ENCODE data around the gene RTKN2.

Gene RTKN2

DNA sequence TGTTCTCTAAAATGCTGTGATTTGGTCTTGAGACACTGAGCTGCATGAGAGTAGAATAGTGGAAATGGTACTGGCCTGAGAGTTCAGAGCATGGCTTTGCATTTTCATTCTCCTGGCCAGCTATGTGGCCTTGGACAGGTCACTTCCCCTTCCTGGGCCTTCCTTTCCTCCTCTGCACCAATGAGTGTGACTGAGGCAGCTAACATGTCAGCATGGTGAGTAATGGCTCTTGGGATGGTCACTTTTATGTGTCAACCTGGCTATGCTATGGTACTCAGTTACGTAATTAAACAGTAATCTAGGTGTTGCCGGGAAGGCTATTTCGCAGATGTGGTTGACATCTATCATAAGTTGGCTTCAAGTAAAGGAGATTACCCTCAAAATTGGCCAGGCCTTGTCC lies 109.3 kb downstream of the RTKN2 start:
- ATAC-seq, result no peak
- TF ChIP-seq ZNF565 (CRISPR knock-in tag; conservative IDR thresholded peaks at IDR 0.05; ENCODE audit: low read depth) (no peak), ARNTL (CRISPR knock-in tag; IDR thresholded peaks at IDR 0.05; ENCODE audit: borderline replicate concordance, low read depth) (no peak), TOX (CRISPR knock-in tag; IDR thresholded peaks at IDR 0.05; ENCODE audit: borderline replicate concordance) (no peak), TCF4 (CRISPR knock-in tag; IDR thresholded peaks at IDR 0.05; ENCODE audit: borderline replicate concordance) (no peak), ZNF8 (CRISPR knock-in tag; IDR thresholded peaks at IDR 0.05) (no peak), ISL1 (CRISPR knock-in tag; IDR thresholded peaks at IDR 0.05) (no peak), POU6F1 (CRISPR knock-in tag; IDR thresholded peaks at IDR 0.05; ENCODE audit: borderline replicate concordance, low read depth) (no peak), OSR1 (CRISPR knock-in tag; IDR thresholded peaks at IDR 0.05) (no peak), RARB (CRISPR knock-in tag; IDR thresholded peaks at IDR 0.05) (no peak), ZFP30 (CRISPR knock-in tag; IDR thresholded peaks at IDR 0.05) (no peak), ZNF70 (CRISPR knock-in tag; IDR thresholded peaks at IDR 0.05) (no peak)
- TF ChIP-seq, protein P1, sequence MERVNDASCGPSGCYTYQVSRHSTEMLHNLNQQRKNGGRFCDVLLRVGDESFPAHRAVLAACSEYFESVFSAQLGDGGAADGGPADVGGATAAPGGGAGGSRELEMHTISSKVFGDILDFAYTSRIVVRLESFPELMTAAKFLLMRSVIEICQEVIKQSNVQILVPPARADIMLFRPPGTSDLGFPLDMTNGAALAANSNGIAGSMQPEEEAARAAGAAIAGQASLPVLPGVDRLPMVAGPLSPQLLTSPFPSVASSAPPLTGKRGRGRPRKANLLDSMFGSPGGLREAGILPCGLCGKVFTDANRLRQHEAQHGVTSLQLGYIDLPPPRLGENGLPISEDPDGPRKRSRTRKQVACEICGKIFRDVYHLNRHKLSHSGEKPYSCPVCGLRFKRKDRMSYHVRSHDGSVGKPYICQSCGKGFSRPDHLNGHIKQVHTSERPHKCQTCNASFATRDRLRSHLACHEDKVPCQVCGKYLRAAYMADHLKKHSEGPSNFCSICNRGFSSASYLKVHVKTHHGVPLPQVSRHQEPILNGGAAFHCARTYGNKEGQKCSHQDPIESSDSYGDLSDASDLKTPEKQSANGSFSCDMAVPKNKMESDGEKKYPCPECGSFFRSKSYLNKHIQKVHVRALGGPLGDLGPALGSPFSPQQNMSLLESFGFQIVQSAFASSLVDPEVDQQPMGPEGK (CRISPR knock-in tag; IDR thresholded peaks at IDR 0.05; ENCODE audit: borderline replicate concordance), result no peak
- TF ChIP-seq, protein P2, sequence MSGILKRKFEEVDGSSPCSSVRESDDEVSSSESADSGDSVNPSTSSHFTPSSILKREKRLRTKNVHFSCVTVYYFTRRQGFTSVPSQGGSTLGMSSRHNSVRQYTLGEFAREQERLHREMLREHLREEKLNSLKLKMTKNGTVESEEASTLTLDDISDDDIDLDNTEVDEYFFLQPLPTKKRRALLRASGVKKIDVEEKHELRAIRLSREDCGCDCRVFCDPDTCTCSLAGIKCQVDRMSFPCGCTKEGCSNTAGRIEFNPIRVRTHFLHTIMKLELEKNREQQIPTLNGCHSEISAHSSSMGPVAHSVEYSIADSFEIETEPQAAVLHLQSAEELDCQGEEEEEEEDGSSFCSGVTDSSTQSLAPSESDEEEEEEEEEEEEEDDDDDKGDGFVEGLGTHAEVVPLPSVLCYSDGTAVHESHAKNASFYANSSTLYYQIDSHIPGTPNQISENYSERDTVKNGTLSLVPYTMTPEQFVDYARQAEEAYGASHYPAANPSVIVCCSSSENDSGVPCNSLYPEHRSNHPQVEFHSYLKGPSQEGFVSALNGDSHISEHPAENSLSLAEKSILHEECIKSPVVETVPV (CRISPR knock-in tag; IDR thresholded peaks at IDR 0.05), result no peak
- TF ChIP-seq, protein P3, sequence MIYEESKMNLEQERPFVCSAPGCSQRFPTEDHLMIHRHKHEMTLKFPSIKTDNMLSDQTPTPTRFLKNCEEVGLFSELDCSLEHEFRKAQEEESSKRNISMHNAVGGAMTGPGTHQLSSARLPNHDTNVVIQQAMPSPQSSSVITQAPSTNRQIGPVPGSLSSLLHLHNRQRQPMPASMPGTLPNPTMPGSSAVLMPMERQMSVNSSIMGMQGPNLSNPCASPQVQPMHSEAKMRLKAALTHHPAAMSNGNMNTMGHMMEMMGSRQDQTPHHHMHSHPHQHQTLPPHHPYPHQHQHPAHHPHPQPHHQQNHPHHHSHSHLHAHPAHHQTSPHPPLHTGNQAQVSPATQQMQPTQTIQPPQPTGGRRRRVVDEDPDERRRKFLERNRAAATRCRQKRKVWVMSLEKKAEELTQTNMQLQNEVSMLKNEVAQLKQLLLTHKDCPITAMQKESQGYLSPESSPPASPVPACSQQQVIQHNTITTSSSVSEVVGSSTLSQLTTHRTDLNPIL (CRISPR knock-in tag; IDR thresholded peaks at IDR 0.05; ENCODE audit: low read depth), result no peak

DNA sequence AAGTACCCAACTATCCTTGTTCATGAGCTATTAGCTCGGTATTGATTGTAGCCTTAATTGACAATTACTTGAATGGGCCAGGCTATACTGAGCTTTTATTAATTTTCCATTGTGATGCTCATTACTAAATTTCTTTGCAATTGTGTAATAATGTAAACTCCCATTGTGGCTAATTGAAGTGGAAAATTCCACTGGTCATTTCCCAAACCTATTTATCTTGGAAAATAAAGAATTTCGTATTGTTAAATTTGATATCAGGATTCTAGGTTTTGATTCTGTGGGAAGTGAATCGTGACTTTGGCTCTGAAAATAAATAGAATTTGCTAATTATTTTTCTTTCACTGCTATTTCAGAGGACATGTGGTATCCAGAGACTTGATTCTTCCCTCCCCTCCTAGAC lies 111.0 kb downstream of the RTKN2 start:
- TF ChIP-seq GLIS3 (CRISPR knock-in tag; IDR thresholded peaks at IDR 0.05) (no peak), TCF4 (CRISPR knock-in tag; IDR thresholded peaks at IDR 0.05; ENCODE audit: borderline replicate concordance) (no peak), ZC3H10 (CRISPR knock-in tag; IDR thresholded peaks at IDR 0.05) (no peak), ZFP30 (CRISPR knock-in tag; IDR thresholded peaks at IDR 0.05) (no peak), OSR1 (CRISPR knock-in tag; IDR thresholded peaks at IDR 0.05) (no peak), BACH2 (CRISPR knock-in tag; IDR thresholded peaks at IDR 0.05; ENCODE audit: borderline replicate concordance) (no peak), ZNF70 (CRISPR knock-in tag; IDR thresholded peaks at IDR 0.05) (no peak), PPARA (CRISPR knock-in tag; IDR thresholded peaks at IDR 0.05; ENCODE audit: borderline replicate concordance) (no peak), ISL1 (CRISPR knock-in tag; IDR thresholded peaks at IDR 0.05) (no peak), ZFP3 (CRISPR knock-in tag; IDR thresholded peaks at IDR 0.05) (no peak), ZNF565 (CRISPR knock-in tag; conservative IDR thresholded peaks at IDR 0.05; ENCODE audit: low read depth) (no peak), ZNF8 (CRISPR knock-in tag; IDR thresholded peaks at IDR 0.05) (no peak), RARB (CRISPR knock-in tag; IDR thresholded peaks at IDR 0.05) (no peak), ARNTL (CRISPR knock-in tag; IDR thresholded peaks at IDR 0.05; ENCODE audit: borderline replicate concordance, low read depth) (no peak)
- TF ChIP-seq, protein P4, sequence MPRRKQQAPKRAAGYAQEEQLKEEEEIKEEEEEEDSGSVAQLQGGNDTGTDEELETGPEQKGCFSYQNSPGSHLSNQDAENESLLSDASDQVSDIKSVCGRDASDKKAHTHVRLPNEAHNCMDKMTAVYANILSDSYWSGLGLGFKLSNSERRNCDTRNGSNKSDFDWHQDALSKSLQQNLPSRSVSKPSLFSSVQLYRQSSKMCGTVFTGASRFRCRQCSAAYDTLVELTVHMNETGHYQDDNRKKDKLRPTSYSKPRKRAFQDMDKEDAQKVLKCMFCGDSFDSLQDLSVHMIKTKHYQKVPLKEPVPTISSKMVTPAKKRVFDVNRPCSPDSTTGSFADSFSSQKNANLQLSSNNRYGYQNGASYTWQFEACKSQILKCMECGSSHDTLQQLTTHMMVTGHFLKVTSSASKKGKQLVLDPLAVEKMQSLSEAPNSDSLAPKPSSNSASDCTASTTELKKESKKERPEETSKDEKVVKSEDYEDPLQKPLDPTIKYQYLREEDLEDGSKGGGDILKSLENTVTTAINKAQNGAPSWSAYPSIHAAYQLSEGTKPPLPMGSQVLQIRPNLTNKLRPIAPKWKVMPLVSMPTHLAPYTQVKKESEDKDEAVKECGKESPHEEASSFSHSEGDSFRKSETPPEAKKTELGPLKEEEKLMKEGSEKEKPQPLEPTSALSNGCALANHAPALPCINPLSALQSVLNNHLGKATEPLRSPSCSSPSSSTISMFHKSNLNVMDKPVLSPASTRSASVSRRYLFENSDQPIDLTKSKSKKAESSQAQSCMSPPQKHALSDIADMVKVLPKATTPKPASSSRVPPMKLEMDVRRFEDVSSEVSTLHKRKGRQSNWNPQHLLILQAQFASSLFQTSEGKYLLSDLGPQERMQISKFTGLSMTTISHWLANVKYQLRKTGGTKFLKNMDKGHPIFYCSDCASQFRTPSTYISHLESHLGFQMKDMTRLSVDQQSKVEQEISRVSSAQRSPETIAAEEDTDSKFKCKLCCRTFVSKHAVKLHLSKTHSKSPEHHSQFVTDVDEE (CRISPR knock-in tag; IDR thresholded peaks at IDR 0.05), result no peak
- ATAC-seq, result no peak

- TF ChIP-seq ZFP3 (CRISPR knock-in tag; IDR thresholded peaks at IDR 0.05), result no peak
- TF ChIP-seq POU6F1 (CRISPR knock-in tag; IDR thresholded peaks at IDR 0.05; ENCODE audit: borderline replicate concordance, low read depth), result no peak
- no peak for TF ChIP-seq ZNF70 (CRISPR knock-in tag; IDR thresholded peaks at IDR 0.05)
- TF ChIP-seq RARB (CRISPR knock-in tag; IDR thresholded peaks at IDR 0.05), result no peak
- TF ChIP-seq OSR1 (CRISPR knock-in tag; IDR thresholded peaks at IDR 0.05), result no peak
- TF ChIP-seq CSDC2 (CRISPR knock-in tag; IDR thresholded peaks at IDR 0.05), result no peak
- no peak for ATAC-seq
These were observed 113.5 kb downstream of the RTKN2 start for GRCh38 chr10:62155054-62155680.
